ENCODE data around the gene KAT8.

KAT8 gene

DNA sequence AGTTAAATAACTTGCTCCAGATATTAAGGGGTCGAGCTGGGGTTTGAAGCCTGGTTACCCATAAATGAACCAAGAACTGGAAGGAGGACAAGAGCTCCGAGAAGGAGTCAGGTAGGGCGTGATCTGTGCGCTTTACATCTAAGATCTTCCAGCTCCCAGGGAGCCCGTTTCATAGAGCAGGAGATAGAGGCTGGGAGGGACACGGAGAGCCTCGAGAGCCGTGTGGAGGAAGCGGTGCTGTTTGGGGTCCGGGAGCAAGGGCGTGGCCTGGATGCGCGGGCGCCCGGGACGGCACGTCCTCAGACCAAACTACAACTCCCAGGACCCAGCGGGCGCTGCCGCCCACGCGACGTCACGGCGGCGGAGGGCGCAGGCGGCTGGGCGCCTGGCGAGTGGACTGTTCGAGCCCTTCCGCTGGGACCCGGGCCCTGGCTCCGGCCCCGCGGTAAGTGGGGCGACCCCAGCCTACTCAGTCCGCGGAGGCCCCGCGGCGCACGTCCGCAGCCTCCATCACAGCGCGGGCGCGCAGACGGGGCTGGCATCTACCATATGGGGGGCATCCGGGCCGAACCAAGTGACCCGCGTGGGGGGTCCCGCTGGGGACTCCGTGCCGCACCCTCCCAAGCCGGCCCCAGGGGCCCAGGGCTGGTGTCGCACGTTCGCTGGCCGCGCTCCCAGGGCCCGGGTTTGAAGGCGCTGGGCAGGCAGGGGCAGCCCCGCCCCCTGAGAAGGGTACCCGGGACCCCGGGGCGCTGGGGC, 9.2 kb upstream of the KAT8 start, which contains the start of gene BCKDK:
TSS of gene BCKDK (plus strand) at position 352 of the 759 bp plus-strand sequence. CDS start 838 bp downstream, outside the sequence.
- DNase-seq (ENCODE audit: low read depth), result peak; percentile 38

DNA sequence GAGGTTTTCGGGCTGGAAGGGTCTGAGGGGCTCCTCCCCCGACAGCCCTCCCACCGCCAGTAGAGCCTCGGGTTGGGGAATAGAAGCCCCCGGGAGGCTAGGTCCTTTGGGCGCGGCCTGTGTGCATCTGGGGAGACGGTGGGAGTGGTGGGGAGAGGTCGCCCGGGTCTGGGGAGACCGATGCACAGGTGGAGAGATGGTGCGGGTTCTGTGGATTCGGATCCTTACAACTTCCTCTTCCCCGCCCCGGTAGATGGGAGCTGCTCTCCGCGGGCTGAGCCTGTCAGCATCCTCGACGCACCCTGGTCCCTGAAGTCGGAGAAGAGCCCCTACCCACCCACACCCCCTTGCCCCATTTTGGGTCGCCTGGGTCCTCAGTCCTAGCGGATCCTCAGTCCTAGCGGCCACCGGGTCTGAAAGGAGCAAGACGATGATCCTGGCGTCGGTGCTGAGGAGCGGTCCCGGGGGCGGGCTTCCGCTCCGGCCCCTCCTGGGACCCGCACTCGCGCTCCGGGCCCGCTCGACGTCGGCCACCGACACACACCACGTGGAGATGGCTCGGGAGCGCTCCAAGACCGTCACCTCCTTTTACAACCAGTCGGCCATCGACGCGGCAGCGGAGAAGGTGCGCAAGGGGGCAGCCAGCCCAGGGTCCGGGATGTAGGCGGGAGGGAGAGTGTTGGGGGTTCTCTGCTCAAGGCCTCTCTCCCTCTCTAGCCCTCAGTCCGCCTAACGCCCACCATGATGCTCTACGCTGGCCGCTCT, 8.5 kb upstream of the KAT8 start:
- no peak for DNase-seq (ENCODE audit: low read depth)

DNA sequence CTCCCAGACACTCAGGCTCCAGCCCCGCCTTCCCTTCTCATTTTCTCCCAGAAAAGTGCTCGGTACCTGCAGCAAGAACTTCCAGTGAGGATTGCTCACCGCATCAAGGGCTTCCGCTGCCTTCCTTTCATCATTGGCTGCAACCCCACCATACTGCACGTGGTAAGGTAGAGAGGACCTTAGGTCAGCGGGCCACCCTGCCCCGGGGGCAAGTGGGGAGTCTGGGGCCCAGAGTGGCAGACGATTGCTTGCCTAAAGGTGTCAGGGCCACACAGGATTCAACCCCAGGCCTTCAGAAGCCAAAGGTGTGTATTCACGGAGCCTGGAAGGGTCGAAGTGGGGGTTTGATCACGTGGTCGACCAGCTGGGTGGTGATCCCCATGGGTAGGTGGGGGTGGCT, 7.8 kb upstream of the KAT8 start:
- DNase-seq (ENCODE audit: low read depth), result no peak

DNA sequence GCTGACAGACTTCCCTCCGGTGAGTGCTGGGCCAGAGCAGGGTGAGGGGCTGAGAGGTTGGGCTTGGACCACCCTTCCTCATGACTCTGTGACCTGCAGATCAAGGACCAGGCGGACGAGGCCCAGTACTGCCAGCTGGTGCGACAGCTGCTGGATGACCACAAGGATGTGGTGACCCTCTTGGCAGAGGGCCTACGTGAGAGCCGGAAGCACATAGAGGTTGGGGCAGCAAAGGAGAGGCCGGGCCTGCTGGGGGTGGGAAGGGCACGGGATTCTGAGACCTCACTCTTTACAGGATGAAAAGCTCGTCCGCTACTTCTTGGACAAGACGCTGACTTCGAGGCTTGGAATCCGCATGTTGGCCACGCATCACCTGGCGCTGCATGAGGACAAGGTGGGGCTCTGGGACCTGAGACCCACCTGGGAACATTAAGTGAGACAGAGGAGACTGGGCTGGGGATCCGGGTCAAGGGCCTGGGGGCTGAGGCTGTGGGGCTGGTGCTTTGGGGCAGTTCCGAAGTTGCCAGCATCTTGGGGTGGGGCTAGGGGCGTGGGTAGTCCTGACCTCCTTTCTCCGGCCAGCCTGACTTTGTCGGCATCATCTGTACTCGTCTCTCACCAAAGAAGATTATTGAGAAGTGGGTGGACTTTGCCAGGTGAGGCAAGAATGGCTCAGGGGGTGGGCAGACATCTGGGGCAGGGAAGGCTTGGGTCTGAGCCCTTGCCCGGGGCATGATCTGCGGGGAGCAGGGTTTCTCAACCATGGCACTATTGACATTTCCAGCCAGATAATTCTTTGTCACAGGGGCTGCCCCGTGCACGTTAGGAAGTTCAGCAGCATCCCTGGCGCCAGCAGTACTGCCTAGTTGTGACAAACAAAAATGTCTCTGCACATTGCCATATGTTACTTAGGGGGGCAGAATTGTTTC, 7.1 kb upstream of the KAT8 start:
- no peak for DNase-seq (ENCODE audit: low read depth)

DNA sequence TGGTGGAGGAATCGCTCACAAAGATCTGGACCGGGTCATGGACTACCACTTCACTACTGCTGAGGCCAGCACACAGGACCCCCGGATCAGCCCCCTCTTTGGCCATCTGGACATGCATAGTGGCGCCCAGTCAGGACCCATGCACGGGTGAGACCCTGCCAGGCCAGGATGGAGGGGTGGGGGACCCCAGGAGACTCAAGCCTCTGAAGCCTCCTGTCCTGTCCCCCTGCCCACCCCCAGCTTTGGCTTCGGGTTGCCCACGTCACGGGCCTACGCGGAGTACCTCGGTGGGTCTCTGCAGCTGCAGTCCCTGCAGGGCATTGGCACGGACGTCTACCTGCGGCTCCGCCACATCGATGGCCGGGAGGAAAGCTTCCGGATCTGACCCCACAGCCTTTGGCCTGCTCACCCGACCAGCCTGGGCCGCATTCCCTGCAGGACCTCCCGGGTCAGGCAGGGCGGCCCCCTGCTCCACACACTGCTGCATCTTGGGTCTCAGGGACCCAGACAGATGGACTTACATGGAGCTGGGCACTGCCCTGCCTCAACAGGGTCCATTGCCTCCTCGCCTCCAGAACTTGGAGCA, 5.5 kb upstream of the KAT8 start:
- DNase-seq (ENCODE audit: low read depth), result no peak

DNA sequence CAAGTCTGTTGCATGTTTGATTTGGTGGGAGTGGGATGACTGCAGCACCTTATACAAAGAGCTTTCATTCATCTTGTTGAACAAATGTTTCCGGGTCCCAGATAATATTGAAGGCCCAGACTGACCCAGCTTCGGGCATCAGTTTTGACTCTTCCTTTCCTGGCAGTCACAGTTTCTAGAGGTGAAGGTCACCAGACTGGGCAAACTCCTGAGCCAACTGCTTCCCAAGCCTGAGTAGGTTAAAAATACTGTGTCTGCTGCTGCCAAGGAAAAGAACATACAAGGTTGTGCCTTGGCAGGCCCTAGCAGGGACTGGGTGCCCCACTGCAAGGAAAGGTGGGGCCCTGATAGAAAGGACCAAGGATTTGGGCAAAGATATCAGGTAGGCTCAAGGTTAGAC, 4.8 kb upstream of the KAT8 start:
- DNase-seq (ENCODE audit: low read depth), result no peak

DNA sequence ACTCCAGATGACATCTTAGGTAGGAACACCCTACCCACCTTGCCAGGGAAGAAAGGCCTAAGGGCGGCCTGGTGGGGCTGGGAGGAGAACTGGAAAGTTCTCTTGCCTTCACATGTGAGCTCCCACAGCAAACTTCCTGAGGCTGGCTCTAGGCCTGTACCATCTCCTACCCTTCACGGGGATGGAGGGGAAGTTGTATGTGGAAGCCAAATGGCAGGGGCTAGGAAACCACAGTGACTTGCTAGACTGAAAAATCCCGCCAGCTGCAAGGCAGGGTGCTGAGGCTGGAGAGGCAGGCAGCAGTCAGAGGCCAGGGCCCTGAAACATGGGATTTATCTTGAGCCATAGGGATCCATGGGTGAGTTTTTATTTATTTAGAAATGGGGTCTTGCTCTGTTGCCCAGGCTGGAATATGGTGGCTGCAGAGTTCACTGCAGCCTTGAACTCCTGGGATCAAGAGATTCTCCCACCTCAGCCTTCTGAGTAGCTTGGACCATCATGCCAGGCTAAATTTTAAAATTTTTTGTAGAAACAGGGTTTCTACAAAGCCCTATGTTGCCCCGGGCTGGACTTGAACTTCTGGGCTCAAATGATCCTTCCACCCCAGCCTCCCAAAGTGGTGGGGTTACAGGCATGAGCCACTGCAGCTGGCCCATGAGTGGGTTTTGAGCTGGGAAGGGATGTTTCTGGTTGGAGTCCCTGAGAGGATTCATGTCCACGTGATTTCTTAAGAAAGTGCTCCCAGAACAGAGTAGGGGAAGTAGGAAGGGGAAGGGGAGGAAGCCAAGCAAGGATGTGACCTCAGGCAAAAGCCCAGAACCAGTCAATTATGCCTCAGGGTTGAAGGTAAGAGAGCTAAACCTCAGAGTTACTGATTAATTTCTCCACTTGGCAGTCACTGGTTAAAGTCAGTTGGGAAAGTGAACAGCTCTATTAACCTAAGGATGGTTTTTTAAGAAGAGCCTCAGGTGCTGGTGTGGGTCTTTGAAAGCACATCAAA, 4.0 kb upstream of the KAT8 start:
- DNase-seq (ENCODE audit: low read depth), result no peak

DNA sequence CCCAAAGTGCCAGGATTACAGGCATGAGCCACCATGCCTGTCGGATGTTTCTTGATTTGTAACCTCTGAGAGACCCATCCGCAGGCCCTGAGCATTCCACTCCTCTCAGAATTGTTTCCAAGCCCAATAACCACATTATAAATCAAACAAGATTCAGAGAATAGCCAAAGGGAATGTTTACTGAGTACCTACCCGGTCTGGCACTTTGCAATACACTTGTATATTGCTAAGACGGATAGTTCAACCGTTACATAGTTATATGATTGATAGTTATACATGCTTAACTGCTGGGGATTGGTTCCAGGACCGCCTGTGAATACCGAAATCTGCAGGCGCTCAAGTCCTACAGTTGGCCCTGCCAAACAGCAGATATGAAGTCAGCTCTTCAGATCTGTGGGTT, 3.0 kb upstream of the KAT8 start:
- DNase-seq (ENCODE audit: low read depth), result no peak

DNA sequence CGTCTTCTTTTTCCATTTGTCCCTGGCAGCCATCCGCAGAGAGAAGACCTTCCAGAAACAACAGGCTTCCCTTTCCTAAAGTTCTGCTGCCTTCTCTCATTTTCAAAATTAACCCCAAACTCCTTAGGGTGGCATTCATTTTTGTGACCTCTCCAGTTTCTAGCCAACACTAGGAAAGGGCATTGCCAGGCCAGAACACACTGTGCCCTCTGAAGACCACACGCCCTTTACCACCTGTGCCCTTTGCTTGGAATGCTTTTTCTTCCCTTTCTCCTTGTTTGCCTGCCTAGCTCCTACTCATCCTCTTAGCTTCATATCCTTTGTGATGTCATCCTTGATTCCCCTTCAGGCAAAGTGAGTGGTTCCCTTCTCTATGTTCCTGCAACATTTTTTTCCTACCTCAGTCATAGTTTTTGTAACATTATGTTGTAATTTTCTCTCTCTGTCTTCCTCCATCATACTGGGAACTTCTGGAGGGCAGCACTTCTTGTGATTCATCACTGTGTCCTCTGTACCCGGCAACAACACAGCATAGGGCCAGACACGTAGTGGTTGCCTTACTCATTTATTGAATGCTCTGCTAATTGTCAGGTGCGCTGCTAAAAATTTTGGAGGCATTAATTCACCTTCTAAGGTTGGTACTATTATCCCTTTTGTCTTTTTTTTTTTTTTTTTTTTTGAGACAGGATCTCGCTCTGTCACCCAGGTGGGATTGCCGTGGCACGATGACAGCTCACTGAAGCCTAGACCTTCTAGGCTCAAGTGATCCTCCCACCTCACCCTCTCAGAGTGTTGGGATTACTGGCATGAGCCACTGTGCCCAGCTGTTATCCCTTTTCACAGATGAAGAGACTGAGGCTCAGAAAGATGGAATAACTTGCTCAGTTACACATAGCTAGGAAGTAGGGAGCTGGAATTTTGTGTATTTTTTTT, 1.0 kb downstream of the KAT8 start:
- peak; percentile 24 for DNase-seq (ENCODE audit: low read depth)

DNA sequence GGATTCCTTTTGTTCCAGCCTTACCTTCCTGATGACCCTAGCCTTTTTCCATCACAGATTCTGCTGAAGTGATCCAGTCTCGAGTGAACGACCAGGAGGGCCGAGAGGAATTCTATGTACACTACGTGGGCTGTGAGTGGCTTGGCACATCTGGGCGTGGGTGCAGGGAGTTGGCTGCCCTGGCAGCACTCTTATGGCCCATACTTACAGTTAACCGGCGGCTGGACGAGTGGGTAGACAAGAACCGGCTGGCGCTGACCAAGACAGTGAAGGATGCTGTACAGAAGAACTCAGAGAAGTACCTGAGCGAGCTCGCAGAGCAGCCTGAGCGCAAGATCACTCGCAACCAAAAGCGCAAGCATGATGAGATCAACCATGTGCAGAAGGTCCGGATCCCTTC, 2.7 kb downstream of the KAT8 start:
- DNase-seq (ENCODE audit: low read depth), result no peak

DNA sequence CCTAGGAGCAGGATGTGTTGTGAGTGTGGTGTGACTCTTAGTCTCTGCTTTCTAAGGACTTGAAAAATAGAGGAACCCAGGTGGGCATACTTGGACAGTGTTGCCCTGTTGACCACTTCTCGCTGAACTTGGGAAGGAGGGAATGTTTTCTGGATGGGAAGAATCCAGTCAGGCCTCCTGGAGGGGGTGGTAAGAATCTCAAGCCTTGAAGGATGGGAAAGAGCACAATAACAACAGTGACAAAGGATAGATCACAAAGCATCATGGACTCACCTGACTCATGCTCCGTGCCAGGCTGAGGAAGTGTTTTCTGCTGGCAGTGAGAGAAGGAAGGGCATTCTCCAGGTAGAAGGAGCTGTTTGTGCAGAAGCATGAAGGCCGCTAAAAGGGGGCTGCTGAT, 8.4 kb downstream of the KAT8 start:
- no peak for DNase-seq (ENCODE audit: low read depth)

DNA sequence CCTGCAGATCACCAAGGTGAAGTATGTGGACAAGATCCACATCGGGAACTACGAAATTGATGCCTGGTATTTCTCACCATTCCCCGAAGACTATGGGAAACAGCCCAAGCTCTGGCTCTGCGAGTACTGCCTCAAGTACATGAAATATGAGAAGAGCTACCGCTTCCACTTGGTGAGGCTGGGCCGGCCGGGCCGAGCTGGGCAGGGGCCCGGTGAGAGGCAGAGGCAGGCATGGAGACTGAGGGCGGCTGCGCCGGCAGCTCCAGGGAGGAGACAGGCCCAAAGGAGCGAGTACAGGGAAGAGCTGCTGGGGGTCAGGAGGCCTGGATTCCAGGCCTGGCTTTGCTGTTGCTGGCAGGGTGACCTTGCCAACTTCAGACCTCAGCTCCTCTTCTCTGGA, 9.7 kb downstream of the KAT8 start:
- no peak for DNase-seq (ENCODE audit: low read depth)

DNA sequence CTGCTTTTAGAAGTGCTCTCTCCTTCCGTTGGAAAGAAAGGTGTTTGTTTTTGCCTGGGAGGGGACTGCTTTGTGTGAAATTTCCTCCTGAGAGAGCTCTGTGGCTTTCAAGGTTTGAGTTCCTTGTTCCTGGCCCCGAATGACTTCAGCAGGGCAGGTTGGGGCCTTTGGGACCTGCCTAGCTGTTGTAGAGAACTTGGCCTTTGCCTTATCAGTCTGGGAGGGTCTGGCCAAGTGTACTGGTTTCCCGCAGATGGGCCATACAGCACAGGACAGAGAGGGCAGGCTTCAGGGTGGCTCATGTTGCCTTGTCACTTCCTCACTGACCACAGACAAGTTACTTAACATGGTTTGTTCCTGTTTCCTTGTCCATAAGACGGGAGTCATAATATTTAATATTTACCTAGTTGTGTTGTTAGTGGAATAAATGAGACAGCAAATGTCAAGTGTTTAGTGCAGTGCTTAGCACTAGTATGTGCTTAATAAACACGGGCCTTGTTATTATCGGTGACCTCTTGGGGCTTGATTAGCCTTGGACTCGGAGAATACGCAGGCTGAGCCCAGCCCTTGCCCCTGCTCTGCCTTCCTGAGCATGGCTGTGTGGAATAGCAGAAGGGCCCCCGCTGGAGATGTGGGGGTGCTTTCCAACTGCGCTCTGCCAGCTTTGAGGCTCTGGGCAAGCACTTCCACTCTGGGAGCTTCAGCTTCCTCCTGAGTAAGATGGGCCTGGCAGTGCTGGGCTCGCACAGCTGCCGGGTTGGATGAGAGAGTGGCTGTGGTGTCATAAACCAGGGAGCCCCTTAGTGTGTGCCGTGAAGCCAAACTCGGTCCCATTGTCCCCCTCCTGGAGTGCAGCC, 11.5 kb downstream of the KAT8 start:
- DNase-seq (ENCODE audit: low read depth), result no peak

DNA sequence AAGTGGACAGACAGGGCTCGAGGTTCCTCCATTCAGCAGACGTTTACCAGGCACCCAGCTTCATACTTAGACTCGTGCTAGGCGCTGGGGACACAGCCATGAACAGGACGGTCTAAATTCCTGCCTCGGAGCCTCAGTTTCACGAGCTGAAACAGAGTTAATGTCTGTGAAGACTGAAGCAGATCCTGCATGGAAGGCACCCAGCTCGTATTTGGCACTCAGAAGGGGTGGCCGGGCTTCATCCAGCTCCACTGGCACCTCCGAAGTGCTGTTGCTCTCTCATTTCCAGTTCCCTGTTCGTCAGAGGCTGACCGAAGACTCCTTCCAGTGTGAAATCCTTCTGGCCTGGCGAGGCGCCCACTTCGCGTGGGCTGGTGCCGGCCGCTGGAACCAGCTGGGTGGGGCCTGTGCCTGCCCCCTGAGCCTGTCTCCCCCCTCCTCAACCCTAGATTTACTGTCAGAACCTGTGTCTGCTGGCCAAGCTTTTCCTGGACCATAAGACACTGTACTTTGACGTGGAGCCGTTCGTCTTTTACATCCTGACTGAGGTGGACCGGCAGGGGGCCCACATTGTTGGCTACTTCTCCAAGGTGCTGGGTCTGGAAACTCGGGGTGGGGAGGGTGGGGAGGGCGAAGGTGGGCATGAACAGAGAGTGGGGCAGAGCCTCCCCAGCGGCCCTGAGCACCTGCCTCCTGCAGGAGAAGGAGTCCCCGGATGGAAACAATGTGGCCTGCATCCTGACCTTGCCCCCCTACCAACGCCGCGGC, 12.3 kb downstream of the KAT8 start:
- DNase-seq (ENCODE audit: low read depth), result no peak

DNA sequence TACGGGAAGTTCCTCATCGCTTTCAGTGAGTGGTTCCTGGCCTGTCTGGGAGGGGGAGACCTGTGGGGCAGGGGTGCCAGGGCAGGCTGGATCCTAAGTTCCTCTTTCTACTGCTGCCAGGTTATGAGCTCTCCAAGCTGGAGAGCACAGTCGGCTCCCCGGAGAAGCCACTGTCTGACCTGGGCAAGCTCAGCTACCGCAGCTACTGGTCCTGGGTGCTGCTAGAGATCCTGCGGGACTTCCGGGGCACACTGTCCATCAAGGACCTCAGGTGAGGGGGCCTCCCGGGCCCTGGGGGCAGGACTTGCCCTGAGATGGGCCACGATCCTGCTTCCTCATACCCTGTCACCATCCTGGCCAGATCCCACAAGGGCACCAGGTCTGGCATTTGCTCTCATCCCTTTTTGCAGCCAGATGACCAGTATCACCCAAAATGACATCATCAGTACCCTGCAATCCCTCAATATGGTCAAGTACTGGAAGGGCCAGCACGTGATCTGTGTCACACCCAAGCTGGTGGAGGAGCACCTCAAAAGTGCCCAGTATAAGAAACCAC, 12.9 kb downstream of the KAT8 start:
- DNase-seq (ENCODE audit: low read depth), result no peak

DNA sequence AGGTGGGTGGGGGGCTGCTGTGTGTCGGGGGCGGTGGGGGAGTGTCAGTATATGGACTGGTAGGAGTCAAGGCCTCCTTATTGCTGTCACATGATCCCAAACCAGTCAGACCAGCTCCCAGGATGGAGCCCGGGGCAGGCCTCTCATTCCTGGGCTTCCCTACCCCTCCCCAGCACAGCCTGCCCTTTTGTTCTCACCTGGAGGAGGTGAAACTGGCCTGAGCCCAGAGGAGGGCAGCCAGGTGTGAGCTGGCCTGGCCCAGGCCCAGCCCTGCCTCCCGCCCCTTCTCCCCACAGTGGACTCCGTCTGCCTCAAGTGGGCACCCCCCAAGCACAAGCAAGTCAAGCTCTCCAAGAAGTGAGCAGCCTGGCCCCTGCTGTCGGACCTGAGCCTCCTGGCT, 13.4 kb downstream of the KAT8 start:
- DNase-seq (ENCODE audit: low read depth), result no peak

DNA sequence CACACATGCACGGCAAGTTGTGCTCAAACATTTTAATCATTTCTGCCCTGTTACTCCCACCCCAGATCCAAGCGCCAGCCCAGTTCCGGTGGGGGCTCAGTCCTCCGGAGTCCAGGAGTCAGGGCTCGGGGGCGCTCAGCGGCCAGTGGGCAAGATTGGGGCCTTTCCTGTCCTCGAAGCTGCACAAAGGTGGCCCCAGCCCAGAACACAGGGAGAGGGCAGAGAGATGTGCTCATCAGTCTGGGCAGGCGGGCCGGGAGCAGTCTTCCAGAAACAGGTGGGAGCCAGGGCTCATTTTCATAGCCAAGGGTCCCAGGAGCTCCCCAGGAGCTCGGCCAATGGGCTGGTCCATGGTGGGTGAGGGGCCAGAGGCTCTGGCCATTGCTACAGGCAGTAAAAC, 14.0 kb downstream of the KAT8 start:
- no peak for DNase-seq (ENCODE audit: low read depth)

DNA sequence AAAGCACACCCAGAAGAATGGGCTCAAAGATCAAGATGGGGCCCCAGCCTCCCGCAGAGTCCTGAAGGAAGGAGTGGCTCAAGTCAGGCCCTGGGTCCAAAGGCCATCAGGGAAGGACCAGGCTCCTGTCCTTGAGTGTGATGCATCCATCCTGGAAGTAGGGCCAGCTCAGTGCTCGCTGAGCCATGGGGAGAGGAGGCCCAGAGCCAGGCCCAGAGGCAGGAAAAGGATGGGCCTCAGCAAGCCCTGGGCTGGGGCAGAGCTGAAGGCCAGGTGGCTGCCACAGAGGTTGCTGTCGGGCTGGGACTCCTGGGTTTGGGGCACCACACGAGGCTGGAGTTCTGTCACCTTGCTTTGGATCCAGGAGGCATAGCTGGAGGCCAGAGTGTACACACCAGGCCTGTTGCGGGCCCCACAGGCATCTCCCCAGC, 14.4 kb downstream of the KAT8 start:
- no peak for DNase-seq (ENCODE audit: low read depth)

Data from stromal cell of bone marrow (primary cell).